Activated T-cell treated with anti-CD3 and anti-CD28 coated beads, Interleukin-2, amount 50 U/mL, for 4 hours (primary cell): ENCODE measurements around the gene TM6SF1. TPM values are rescaled to one million over a fixed set of nuclear protein-coding genes. Genes with fewer than 3 reads are reported as not detected.
"Not testable (repeated sequence)": the region's sequence is repeated elsewhere in the genome, so short reads cannot be mapped to it uniquely, and the experiment has no call there.

Experiments
- ATAC-seq, 2 donors: fragments of 200-7000 bp; cut with Tn5 transposase; one replicate each; pipeline ENCODE4 v1.10.0; 2021
- DNase-seq: peaks from one replicate; pipeline ENCODE4 v3.0.0-alpha.2; 2020
- H3K27me3 Mint-ChIP-seq: one replicate; pipeline ENCODE4 v1.8.0; 2021; ENCODE audit warnings: low read depth, mixed read lengths
- H3K36me3 Mint-ChIP-seq: one replicate; pipeline ENCODE4 v1.8.0; 2022; ENCODE audit warnings: mixed read lengths; ENCODE audit not compliant: insufficient read depth
- H3K4me1 Mint-ChIP-seq: one replicate; pipeline ENCODE4 v1.8.0; 2021; ENCODE audit warnings: low read depth, mixed read lengths
- H3K4me3 Mint-ChIP-seq: one replicate; pipeline ENCODE4 v1.8.0; 2021; ENCODE audit warnings: mild to moderate bottlenecking, moderate library complexity, mixed read lengths
- H3K9me3 Mint-ChIP-seq: one replicate; pipeline ENCODE4 v1.8.0; 2021; ENCODE audit warnings: mixed read lengths
- total RNA-seq, 3 donors: library from RNA; stranded (reverse); gene quantifications; one replicate each; pipeline ENCODE4 v1.2.1, GENCODE V29; 2021

TM6SF1 gene
- total RNA-seq, 3 donors from 2014 or later, result 0.38 to 0.63 (median 0.40) TPM

- H3K4me3 Mint-ChIP-seq, result no peak overlapping the region
- no peak for ATAC-seq
- H3K9me3 Mint-ChIP-seq, result peaks cover 25% of the 10 kb centered on the region
- H3K36me3 Mint-ChIP-seq, result peaks cover 10% of the 10 kb centered on the region
- peaks cover 16% of the 10 kb centered on the region for H3K4me1 Mint-ChIP-seq
- no peak for DNase-seq
- H3K27me3 Mint-ChIP-seq, result peaks cover 27% of the 10 kb centered on the region
These were observed 56.8 kb downstream of the TM6SF1 start for GRCh38 chr15:83164111-83164770.

GRCh38 chr15:83164771-83165404 lies 57.4 kb downstream of the TM6SF1 start:
- Mint-ChIP-seq H3K9me3 (peaks cover 25% of the 10 kb centered on the region), H3K4me3 (no peak overlapping the region), H3K4me1 (peaks cover 16% of the 10 kb centered on the region), H3K36me3 (peaks cover 10% of the 10 kb centered on the region), H3K27me3 (peaks cover 22% of the 10 kb centered on the region)
- ATAC-seq, result peak; percentile 54 to 69
- DNase-seq, result no peak

- no peak overlapping the region for H3K4me3 Mint-ChIP-seq
- peaks cover 10% of the 10 kb centered on the region for H3K36me3 Mint-ChIP-seq
- DNase-seq, result no peak
- H3K27me3 Mint-ChIP-seq, result peaks cover 21% of the 10 kb centered on the region
- H3K4me1 Mint-ChIP-seq, result peaks cover 16% of the 10 kb centered on the region
- ATAC-seq, result no peak
- peaks cover 25% of the 10 kb centered on the region for H3K9me3 Mint-ChIP-seq
These were observed 58.8 kb downstream of the TM6SF1 start for GRCh38 chr15:83166218-83166617.

GRCh38 chr15:83166830-83167229 lies 59.4 kb downstream of the TM6SF1 start:
- no peak for ATAC-seq
- H3K4me3 Mint-ChIP-seq, result no peak overlapping the region

GRCh38 chr15:83169576-83169975 lies 62.1 kb downstream of the TM6SF1 start:
- peaks cover 25% of the 10 kb centered on the region for H3K9me3 Mint-ChIP-seq
- H3K4me1 Mint-ChIP-seq, result not testable (repeated sequence)

More at GRCh38 chr15:83166830-83167229, 59.4 kb downstream of the TM6SF1 start:
- peaks cover 16% of the 10 kb centered on the region for H3K4me1 Mint-ChIP-seq
- DNase-seq, result no peak
- H3K9me3 Mint-ChIP-seq, result peaks cover 25% of the 10 kb centered on the region
- peaks cover 19% of the 10 kb centered on the region for H3K27me3 Mint-ChIP-seq
- H3K36me3 Mint-ChIP-seq, result peaks cover 10% of the 10 kb centered on the region

GRCh38 chr15:83170474-83171165 lies 63.2 kb downstream of the TM6SF1 start:
- Mint-ChIP-seq H3K4me1 (no peaks in the 10 kb centered on the region), H3K36me3 (peaks cover 10% of the 10 kb centered on the region), H3K27me3 (peaks cover 12% of the 10 kb centered on the region), H3K4me3 (no peak overlapping the region), H3K9me3 (peaks cover 22% of the 10 kb centered on the region)
- DNase-seq (no peak), ATAC-seq (no peak)

More at GRCh38 chr15:83169576-83169975, 62.1 kb downstream of the TM6SF1 start:
- H3K36me3 Mint-ChIP-seq, result peaks cover 10% of the 10 kb centered on the region
- not testable (repeated sequence) for ATAC-seq, DNase-seq, H3K4me3 Mint-ChIP-seq
- peaks cover 12% of the 10 kb centered on the region for H3K27me3 Mint-ChIP-seq

- Mint-ChIP-seq H3K36me3 (no peaks in the 10 kb centered on the region), H3K4me3 (no peak overlapping the region), H3K9me3 (no peaks in the 10 kb centered on the region), H3K27me3 (no peaks in the 10 kb centered on the region), H3K4me1 (no peaks in the 10 kb centered on the region)
- no peak for DNase-seq
- ATAC-seq, result no peak
These were observed 67.4 kb downstream of the TM6SF1 start for GRCh38 chr15:83174891-83175290.

- ATAC-seq, result no peak
- DNase-seq, result no peak
- H3K36me3 Mint-ChIP-seq, result no peaks in the 10 kb centered on the region
- H3K27me3 Mint-ChIP-seq, result no peaks in the 10 kb centered on the region
- H3K9me3 Mint-ChIP-seq, result no peaks in the 10 kb centered on the region
- H3K4me3 Mint-ChIP-seq, result no peak overlapping the region
- H3K4me1 Mint-ChIP-seq, result no peaks in the 10 kb centered on the region
These were observed 70.9 kb downstream of the TM6SF1 start for GRCh38 chr15:83178390-83178789.

- Mint-ChIP-seq H3K9me3 (no peaks in the 10 kb centered on the region), H3K36me3 (no peaks in the 10 kb centered on the region), H3K4me3 (no peak overlapping the region), H3K4me1 (no peaks in the 10 kb centered on the region), H3K27me3 (no peaks in the 10 kb centered on the region)
- DNase-seq, result no peak
- ATAC-seq, result no peak
These were observed 71.5 kb downstream of the TM6SF1 start for GRCh38 chr15:83178869-83179325.

GRCh38 chr15:83185561-83185960 lies 78.1 kb downstream of the TM6SF1 start:
- no peaks in the 10 kb centered on the region for H3K9me3 Mint-ChIP-seq
- ATAC-seq, result no peak

More at GRCh38 chr15:83185561-83185960, 78.1 kb downstream of the TM6SF1 start:
- Mint-ChIP-seq H3K4me1 (no peaks in the 10 kb centered on the region), H3K36me3 (no peaks in the 10 kb centered on the region), H3K27me3 (no peaks in the 10 kb centered on the region), H3K4me3 (no peak overlapping the region)
- no peak for DNase-seq

Other genes starting within 250 kb of the TM6SF1 start
- 1 to 10 TPM; 2.3 to 3.8 (median 3.3) TPM for gene HOMER2, start 154.9 kb upstream of the TM6SF1 start, total RNA-seq
- gene RAMAC, start 121.4 kb upstream of the TM6SF1 start, total RNA-seq, result 10 to 100 TPM; 23.0 to 28.5 (median 28.4) TPM
- 10 to 100 TPM; 27.9 to 33.5 (median 32.7) TPM for gene C15orf40, start 96.0 kb upstream of the TM6SF1 start, total RNA-seq
- gene BTBD1, start 40.4 kb upstream of the TM6SF1 start, total RNA-seq, result 10 to 100 TPM; 45.6 to 47.9 (median 46.7) TPM
- gene HDGFL3, start 100.2 kb downstream of the TM6SF1 start, total RNA-seq, result 10 to 100 TPM in 1 of 3 donors, 1 to 10 TPM in 2; 3.4 to 10.9 (median 3.9) TPM
- gene BNC1, start 177.0 kb downstream of the TM6SF1 start, total RNA-seq, result not detected